Lower leg skin (tissue), 3 donors: Measurements from ENCODE around the gene TPM2.

Source experiments
- POLR2A ChIP-seq, 2 donors: fragments of 450-650 bp; IDR thresholded peaks; one replicate each; pipeline ENCODE4 v1.6.1; 2016 to 2017; ENCODE audit warnings: antibody characterized with exemption in 2 of 2, mild to moderate bottlenecking in 1 of 2, moderate library complexity in 1 of 2
- TF ChIP-seq, protein P1 (sequence below), 3 donors: fragments of 450-650 bp; IDR thresholded peaks; one replicate each; pipeline ENCODE4 v1.5.1; 2016; ENCODE audit warnings: antibody characterized with exemption in 3 of 3, mild to moderate bottlenecking in 3 of 3, moderate library complexity in 2 of 3

GRCh38 chr9:35727676-35728040, 37.9 kb upstream of the TPM2 start:
- TF ChIP-seq, protein P1, sequence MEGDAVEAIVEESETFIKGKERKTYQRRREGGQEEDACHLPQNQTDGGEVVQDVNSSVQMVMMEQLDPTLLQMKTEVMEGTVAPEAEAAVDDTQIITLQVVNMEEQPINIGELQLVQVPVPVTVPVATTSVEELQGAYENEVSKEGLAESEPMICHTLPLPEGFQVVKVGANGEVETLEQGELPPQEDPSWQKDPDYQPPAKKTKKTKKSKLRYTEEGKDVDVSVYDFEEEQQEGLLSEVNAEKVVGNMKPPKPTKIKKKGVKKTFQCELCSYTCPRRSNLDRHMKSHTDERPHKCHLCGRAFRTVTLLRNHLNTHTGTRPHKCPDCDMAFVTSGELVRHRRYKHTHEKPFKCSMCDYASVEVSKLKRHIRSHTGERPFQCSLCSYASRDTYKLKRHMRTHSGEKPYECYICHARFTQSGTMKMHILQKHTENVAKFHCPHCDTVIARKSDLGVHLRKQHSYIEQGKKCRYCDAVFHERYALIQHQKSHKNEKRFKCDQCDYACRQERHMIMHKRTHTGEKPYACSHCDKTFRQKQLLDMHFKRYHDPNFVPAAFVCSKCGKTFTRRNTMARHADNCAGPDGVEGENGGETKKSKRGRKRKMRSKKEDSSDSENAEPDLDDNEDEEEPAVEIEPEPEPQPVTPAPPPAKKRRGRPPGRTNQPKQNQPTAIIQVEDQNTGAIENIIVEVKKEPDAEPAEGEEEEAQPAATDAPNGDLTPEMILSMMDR (IDR thresholded peaks at IDR 0.05), result no peak
- no peak for TF ChIP-seq POLR2A (IDR thresholded peaks at IDR 0.05)
